SH-SY5Y (cell line): ENCODE measurements around the gene KATNB1.

Source experiments
- GATA2 ChIP-seq: IDR thresholded peaks from 2 replicates; pipeline ENCODE4 v1.6.1; 2011; ENCODE audit warnings: mild to moderate bottlenecking, low read depth, low read length
- GATA3 ChIP-seq: IDR thresholded peaks from 2 replicates; pipeline ENCODE4 v1.6.1; 2011; ENCODE audit warnings: low read depth, mild to moderate bottlenecking, low read length, moderate library complexity

DNA sequence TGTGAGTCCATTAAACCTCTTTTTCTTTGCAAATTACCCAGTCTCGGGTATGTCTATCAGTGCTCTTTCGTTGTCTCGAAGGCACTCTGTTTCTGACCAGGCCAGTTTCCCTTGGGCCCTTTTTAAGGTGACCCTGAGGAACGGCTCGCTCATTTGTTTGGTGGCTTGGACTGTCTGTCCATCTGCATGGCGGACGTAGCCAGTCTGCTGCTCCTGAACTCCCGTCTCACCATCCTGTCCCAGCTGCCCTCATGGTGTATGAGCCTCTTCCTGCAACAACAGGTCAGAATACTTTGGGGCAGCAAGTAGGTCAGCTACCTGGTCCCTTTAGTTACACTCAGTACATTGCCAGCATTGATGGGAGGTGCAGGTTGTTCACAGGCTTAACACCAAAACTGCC, 22.0 kb upstream of the KATNB1 start:
- TF ChIP-seq GATA3 (no peak), GATA2 (no peak)
